HG02588 (cell line): ENCODE data around the gene PTPRO.

ENCODE experiments used
- ATAC-seq: cut with Tn5 transposase; IDR thresholded peaks from one replicate; pipeline ENCODE4 v1.9.1; 2021; ENCODE audit warnings: mild to moderate bottlenecking, moderate library complexity; ENCODE audit not compliant: unreplicated experiment

The PTPRO gene

GRCh38 chr12:15322164-15323061 is at the start of gene PTPRO:
TSS of gene PTPRO (plus strand) at chr12:15322508.
- ATAC-seq = no peak

GRCh38 chr12:15273896-15274295 is 48.4 kb upstream of the PTPRO start:
- no peak for ATAC-seq

- ATAC-seq = no peak
Measured at GRCh38 chr12:15274561-15274967, 47.7 kb upstream of the PTPRO start.

DNA sequence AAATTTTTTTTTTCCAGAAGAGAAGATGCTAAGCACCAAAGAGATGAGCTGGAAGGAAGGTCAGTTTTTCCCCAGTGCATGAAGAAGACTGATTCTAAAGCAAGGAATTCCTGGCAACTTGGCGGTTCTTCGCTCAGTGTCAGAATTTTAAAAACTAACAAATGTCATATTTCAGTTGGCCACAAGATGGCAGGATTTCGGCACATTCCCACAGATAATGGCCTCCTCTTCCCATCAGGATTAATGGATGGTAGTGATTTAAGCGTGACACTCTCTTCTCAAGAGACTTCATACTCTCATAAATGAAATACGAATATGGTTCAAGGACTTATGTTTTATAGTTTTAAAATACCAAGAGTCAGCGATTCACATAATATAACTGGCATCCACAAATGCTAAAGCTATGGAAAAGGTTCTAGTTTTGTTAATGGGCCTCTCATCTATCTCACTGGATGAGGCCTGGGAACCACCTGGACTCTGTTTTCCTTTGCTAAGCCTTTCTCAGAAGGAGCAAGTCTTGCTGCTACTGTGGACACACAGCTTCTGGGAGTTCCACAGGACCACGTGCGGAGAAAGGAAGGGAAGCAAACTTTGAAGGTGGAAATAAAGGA is 46.1 kb upstream of the PTPRO start:
- no peak for ATAC-seq

DNA sequence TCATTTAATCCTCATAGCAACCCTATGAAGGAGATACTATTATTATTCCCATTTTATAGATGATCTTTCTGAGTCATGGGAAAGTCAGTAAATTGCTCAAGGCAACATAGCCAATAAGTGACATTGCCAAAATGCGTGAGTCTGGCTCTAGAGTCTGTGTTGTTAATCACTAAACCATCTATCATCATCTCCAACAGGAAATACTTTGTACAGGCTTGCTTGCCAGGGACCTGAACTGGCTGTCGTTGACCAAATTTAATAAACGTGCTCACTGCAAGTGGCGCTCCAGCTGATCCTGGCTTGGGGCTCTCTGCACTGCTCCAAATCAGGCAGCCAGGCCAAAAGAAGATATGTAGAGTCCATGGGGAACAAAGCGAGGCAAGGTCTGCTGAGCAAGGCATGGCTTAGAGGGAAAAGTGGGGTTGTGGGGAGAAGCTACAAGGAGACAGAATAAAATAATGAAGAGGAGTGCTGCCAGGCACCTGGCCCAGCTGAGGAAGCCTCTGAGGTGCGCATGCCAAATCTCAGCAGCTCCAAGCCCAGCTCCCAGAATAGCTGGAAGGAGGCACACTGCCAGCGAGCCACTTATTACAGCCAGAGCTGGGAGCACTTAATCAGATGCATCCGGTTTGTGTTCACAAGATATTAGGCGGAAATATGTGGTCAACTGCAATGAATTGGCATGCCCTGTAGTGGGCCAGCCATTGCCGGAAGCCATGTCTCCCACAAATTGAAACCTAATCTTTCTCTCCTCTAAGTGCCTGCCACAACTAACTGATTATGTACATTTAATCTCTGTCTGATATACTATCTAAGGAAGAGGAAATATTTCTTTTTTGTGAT is 43.3 kb upstream of the PTPRO start:
- peak; percentile 90 for ATAC-seq

GRCh38 chr12:15280930-15281329 is 41.4 kb upstream of the PTPRO start:
- no peak for ATAC-seq

DNA sequence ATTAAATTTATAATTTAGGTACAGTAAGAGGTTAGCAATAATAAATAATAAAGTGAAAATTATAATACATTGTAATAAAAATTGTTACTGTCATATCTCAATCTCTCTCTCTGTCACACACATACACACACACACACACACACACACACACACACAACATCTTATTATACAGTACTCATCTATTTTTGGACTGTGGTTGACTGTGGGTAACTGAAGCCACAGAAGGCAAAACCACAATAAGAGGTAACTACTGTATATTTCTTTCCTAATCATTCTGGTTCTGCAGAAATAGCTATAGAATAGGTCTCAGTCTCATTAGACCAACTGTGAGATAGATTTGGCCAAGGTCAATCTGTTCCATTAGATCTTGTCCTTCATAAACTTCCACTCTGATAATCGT is 33.1 kb upstream of the PTPRO start:
- ATAC-seq = no peak

DNA sequence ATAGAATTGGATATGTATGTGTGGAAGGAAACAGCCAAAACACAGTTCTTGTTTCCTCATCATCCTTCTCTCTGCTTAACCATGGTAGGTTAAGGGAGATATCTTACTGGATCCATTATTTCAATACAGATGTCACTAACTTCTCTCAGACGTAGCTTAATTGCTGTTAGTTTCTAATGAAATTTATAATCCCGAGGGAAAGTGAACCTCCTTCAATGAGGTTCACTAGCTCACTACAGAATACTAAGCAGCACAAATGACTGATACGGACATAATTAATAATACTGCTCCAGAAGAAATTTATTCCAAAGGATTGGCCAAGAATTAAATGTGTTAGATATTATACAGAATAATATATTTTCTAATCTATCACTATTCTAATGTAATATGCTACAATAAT is 28.6 kb upstream of the PTPRO start:
- no peak for ATAC-seq

DNA sequence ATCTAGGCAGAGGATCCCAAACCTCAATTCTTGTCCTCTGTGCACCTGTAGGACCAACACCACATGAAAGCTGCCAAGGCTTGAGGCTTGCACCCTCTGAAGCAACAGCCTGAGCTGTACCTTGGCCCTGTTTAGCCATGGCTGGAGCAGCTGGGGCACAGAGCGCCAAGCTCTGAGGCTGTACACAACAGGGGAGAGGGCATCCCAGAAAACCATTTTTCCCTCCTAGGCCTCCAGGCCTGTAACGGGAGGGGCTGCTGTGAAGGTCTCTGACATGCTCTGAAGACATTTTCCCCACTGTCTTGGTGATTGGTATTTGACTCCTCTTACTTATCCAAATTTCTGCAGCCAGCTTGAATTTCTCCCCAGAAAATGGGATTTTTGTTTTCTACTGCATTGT is 22.4 kb upstream of the PTPRO start:
- ATAC-seq = no peak

GRCh38 chr12:15304296-15304695 is 18.0 kb upstream of the PTPRO start:
- no peak for ATAC-seq

GRCh38 chr12:15306605-15307004 is 15.7 kb upstream of the PTPRO start:
- no peak for ATAC-seq

DNA sequence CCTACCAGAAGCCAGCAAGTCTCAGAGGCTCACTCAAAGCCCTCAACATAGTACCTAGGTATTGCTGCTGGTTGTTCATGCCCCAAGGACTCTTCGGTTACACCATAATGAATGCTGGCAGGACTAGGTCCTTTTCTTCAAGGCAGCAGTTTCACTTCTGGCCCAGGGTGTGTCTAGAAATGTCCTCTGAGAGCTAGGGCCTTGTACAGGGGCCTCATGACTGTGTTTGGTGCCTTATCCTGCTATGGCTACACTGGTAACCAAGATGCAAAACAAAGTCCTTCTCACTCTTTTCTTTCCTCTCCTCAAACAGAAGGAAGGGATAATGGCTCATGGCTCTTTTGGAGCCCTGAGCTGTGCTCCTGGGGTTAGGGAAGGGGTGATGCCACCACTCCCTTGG is 15.2 kb upstream of the PTPRO start:
- no peak for ATAC-seq

DNA sequence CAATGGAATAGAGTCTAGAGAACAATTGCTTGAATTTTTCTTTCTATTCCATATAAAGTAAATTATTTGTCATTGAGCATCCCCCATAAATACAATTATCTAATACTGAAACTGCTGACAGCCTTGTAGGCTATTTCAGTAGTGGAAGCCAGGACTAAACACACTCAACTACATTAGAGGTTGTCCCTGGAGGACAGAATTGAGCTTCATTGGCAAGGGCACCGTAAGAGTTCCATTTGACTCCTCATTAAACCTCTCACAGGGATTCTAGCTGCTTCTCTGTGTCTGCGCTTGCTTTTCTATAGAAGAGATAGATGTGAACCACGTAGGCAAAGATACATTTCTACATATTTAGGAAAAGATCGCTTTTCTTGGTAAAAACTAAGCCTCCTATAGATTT is 3.5 kb upstream of the PTPRO start:
- ATAC-seq = no peak

GRCh38 chr12:15320881-15321280 is 1.4 kb upstream of the PTPRO start:
- no peak for ATAC-seq

DNA sequence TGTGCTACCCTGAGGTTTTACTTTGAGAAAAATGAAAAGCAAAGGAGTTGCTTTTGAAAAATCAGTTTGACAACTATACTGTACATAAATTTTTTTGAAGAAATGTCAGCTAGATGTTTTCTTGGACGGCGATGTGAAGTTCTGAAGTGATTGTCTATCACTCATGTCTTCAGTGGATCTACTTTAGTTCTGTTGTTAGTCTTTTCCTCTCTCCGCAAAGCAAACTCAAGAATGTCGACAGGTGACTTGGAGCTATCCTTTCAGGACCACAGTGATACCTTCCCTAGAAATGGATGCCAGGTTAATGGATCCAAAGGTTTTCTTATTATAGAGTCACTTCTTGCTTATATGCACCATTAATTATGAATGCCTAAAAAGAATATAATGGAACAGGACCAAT is 1.2 kb downstream of the PTPRO start:
- ATAC-seq = no peak

- no peak for ATAC-seq
Measured at GRCh38 chr12:15329891-15330290, 7.6 kb downstream of the PTPRO start.

DNA sequence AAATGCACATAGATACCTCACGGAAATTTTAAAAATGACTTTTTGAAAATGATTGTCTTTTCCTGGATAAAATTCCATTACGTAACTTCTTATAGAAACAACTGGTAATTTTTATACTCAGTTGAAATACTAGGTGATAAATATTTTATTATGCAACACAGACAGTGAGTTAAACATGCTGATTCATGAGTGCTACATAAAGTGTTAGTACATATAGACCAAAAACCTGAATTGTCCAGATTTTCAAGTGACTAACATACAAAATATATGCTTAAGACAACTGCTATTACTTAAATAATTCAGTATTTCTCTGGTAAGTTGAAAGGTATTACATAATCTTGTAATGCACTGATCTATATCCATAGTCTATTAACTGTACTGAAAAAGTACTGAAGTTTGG is 11.9 kb downstream of the PTPRO start:
- no peak for ATAC-seq

DNA sequence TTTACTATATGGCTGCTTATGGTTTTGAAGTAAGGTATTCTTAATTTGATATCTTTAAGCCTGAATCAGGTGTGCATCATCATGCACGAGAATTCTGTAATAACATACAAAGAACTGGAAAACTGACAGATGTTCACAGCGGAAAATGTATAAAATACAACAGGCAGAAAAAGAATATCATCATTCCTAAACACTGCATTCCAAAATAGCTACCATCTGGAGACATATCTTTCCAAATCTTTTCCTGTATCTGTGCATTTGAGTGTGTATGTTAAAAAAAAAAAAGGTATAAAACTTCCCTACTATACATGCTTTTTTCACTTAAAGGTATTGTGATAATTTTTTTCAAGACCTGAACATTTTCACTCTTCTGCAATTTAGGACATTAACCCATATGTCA is 13.7 kb downstream of the PTPRO start:
- ATAC-seq = no peak

DNA sequence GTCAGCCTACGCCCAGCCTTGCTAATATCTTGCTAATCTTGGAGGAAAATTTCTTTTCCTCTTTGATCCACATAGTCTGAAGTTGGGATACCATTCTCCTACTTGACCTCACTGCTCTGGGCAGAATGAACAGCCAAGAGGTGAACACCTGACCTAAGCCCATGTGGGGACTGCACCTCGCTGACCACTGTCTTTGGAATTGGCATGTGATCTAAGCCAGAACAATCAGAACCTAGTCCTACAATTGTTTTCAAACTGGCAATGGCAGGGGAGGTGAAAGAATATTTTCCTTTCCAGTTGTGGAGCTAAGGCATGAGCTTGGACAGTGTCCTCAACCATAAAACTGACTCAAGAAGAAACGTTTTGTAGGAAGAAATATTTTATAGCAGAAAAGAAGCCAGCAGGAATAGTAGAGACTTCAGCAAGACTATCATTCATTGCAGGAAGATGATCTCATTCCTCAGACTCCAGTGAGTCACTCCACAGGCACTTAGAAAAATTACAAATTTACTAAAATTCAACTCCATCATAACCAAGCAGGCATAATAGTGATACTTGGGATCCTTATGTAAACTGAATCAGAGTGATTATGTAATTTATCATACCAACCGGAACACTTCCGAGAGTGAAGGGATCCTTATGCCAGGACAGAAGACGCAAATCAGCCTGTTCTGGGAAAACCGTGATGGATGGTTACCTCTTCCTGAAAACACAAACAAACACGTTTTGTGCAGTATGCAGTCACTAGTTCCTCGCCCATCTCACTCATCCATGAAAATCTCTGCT is 14.7 kb downstream of the PTPRO start:
- no peak for ATAC-seq

DNA sequence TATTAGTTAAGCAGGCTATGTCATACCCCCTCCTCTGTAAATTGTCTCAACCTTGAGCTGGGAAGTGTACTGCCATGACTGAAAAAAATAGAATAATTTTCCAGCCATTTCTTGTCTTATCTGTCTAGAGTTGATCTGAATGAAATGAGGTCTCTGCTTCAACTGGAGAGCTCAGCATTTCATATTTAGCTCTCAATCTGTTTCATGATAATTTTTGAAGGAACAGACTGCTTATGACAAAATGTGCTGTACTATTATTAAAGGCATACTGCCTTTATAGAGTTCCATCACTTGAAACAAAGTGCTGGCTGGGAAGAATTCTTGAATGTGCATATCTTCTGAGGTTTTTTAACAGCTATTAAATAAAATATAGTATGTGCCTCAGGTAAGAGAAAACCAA is 19.1 kb downstream of the PTPRO start:
- ATAC-seq = no peak

- no peak for ATAC-seq
Measured at GRCh38 chr12:15344561-15344960, 22.3 kb downstream of the PTPRO start.
